Astrocyte of the spinal cord (primary cell): ENCODE results near the gene NR1H3.

Source experiments
- DNase-seq: peaks from one replicate; pipeline ENCODE4 v3.0.0; 2011; ENCODE audit warnings: low read depth, low spot score
- H3K4me3 ChIP-seq: 2 replicates; pipeline ENCODE4 v1.5.1; 2011; ENCODE audit warnings: low read depth, mild to moderate bottlenecking, low read length, moderate library complexity
- in situ Hi-C: cut with HindIII; loops from 2 replicates; pipeline ENCODE4 v1.10.0; 2017; ENCODE audit warnings: low sequenced_read_pairs
- TF ChIP-seq, protein P1 (sequence below): IDR thresholded peaks from 2 replicates; pipeline ENCODE4 v1.5.1; 2012; ENCODE audit warnings: low read depth, mild to moderate bottlenecking, low read length, inconsistent platforms

Gene NR1H3

DNA sequence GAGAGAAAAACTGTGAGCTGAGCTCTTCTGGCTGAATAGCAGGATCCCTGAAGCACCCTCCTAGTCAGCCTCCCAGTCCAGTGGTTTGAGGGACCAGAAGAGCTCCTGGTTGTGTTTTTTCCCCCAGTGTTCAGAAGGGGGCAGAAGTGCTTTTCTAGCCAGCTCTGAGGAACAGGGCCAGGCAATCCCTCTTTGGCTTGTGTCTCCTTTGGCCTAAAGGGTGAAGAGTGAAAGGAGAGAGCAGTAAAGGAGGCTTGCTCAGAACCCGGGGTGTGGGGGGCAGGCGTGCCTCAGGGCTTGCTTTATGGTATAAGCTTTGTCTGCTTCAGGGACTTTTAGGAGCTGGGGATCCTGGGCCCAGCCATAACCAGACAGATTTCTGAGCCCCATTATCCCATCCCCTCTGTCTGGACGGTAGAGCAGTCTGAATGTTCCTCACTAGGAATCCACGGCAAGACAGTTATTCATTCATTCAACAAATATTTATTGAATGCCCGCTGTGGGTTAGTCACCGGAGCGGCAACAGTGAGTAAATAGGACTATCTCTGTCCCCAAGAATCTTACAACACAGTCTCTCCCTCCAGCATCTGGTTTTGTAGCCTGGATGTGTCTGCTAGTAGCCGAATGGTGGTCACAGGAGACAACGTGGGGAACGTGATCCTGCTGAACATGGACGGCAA lies 23.7 kb upstream of the NR1H3 start:
- DNase-seq: peak; percentile 68

DNA sequence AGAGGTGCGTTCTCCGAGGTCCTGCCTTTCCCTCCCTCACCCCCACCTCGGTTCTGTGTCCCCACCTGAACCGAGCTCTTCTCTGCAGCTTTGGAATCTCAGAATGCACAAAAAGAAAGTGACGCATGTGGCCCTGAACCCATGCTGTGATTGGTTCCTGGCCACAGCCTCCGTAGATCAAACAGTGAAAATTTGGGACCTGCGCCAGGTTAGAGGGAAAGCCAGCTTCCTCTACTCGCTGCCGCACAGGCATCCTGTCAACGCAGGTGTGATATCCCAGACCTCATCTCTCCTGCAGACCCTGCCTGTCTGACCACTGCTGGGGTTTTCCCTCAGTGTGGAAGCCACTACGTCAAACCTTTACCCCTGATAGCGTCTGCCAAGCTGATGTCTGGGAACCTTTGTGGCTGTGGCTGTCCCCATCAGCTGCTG lies 23.1 kb upstream of the NR1H3 start:
- in situ Hi-C loops: no loop called here
- DNase-seq: peak; percentile 54

More for the DNA sequence above, 23.7 kb upstream of the NR1H3 start:
- H3K4me3 ChIP-seq: no peak overlapping the region
- TF ChIP-seq, protein P1, sequence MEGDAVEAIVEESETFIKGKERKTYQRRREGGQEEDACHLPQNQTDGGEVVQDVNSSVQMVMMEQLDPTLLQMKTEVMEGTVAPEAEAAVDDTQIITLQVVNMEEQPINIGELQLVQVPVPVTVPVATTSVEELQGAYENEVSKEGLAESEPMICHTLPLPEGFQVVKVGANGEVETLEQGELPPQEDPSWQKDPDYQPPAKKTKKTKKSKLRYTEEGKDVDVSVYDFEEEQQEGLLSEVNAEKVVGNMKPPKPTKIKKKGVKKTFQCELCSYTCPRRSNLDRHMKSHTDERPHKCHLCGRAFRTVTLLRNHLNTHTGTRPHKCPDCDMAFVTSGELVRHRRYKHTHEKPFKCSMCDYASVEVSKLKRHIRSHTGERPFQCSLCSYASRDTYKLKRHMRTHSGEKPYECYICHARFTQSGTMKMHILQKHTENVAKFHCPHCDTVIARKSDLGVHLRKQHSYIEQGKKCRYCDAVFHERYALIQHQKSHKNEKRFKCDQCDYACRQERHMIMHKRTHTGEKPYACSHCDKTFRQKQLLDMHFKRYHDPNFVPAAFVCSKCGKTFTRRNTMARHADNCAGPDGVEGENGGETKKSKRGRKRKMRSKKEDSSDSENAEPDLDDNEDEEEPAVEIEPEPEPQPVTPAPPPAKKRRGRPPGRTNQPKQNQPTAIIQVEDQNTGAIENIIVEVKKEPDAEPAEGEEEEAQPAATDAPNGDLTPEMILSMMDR: peak; percentile 62
- in situ Hi-C loops: no loop called here

DNA sequence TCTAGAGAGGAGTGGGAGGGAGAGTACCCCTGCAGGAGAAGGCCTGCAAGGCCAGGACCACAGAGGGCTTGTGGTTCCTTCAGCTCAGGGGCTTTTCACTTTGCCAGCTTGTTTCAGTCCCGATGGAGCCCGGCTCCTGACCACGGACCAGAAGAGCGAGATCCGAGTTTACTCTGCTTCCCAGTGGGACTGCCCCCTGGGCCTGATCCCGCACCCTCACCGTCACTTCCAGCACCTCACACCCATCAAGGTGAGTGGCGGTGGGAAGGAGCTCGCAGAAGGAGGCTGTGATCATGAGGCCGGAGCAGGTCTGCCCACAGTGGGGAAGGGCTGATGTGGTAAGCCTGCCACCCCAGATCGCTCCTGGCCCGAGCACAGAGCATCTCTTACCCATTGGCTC lies 22.6 kb upstream of the NR1H3 start:
- in situ Hi-C loops: no loop called here
- DNase-seq: no peak
- TF ChIP-seq, protein P1: no peak
- no peak overlapping the region for H3K4me3 ChIP-seq

More for the DNA sequence above, 23.1 kb upstream of the NR1H3 start:
- TF ChIP-seq, protein P1: no peak
- no peak overlapping the region for H3K4me3 ChIP-seq

DNA sequence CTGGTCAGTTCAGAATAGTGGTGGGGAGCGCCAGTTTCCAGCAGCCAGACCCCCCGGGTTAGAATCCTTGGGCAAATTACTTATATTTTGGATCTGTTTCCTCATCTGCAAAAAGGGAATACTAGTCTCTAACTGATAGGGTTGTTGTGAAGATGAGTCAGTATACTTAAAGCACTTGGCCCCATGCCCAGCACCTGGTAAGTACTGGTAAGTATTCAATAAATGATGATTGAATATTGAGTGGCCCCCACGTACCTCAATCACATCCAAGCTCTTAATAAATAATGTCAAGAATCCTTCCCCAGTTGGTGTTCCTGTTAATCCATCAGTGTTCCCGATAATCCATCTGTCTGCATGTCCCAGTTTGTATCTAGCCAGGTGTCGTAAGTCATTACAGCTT lies 21.3 kb upstream of the NR1H3 start:
- TF ChIP-seq, protein P1: no peak
- DNase-seq: peak; percentile 28
- in situ Hi-C loops: no loop called here
- no peak overlapping the region for H3K4me3 ChIP-seq

DNA sequence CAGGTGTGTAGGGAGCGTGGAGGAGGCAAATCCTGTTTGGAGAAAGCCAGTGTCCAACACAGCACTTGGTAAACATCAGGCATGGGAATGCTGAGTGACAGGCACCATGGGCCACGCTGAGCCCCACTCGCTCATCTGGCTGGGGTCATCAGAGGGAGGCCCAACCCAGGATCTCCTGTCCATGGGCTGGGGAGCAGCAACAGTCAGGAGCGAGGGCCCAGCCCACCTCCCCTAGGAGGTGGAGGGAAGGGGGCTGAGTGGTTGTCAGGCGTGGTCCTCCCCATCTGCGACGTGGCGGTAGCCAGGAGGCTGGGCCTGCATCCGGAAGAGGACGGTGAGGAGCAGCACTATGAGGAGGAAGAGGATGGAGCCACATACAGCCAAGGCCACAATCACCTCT lies 17.9 kb upstream of the NR1H3 start:
- TF ChIP-seq, protein P1: no peak
- H3K4me3 ChIP-seq: no peak overlapping the region
- in situ Hi-C loops: no loop called here
- no peak for DNase-seq

DNA sequence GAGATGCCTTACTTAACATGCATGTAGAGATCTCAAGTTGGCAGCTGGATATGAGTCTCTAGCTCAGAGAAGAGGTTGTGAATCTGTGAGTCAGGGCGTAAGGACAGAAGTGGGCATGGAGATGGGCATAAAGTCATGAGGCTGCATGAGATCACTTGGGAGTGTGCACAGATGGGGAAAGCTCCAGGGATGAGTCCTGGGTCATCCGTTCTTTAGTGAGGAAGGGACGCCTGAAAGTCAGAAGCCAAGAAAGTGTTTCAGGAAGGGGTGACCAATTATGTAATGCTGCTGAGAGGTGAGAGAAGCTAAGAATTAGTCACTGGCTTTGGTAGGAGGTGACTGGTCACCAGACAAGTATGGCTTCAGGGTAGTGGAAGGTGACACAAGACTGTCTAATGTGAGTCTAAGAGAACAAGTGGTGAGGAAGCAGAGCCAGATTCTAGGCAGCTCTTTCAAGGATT lies 15.9 kb upstream of the NR1H3 start:
- DNase-seq: no peak
- TF ChIP-seq, protein P1: no peak
- in situ Hi-C loops: no loop called here
- no peak overlapping the region for H3K4me3 ChIP-seq
